T follicular helper cell (primary cell): ENCODE results near the gene TPCN2.

Experiments used
- DNase-seq: peaks from one replicate; pipeline ENCODE4 v3.0.0-alpha.2; 2020; ENCODE audit warnings: low read depth

The TPCN2 gene

DNA sequence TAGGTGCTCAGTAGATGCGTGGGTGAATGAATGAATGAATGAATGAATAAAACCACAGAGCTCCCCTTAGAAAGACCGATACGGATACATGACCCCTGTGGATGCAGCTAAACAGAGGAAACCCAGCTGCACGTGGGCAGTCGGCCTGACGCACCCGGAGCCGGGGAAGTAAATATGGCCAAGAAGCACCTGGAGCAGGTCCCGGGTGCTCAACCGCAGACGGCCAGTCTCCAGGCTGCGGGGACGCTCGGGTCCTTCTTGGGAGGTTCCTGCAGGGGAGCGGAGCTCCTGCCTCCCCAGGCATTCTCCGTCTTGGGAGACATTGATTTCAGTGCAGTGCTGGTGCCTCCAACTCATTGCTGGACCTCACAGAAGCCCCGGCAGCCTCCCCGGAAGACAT, 11.7 kb upstream of the TPCN2 start:
- DNase-seq: no peak

DNA sequence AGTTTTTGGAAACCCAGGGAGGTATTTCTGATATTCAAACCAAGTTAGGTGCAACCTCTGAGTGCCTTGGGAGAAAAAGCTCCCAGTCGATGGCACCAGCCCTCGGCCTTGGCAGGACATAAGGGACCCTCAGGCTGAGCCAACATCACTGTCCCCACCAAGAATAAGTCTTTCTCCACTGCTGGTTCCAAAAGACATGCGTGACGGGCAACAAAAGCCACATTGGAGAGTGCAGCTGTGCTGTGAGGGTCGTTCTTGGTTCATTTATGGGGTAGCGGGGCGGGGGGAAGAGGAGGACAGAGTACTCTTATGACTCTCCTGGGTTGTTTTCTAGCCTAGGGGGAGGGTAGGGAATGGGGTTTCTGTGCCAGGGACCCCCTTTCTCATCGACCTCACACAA, 11.2 kb upstream of the TPCN2 start:
- no peak for DNase-seq

DNA sequence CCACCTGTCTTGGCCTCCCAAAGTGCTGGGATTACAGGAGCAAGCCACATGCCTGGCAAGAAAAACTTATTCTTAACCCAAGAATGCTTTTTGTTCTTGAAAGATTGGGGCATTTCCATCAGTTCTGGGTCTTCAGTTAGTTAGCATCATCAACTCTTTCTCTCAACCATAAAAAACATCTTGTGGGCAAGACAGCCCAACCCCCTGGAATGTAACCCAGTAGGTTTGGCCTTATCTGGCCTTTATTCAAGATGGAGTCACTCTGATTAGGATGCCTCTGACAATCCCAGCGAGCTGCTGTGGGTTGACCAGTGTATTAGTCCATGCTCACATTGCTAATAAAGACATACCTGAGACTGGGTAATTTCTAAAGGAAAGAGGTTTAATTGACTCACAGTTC, 9.2 kb upstream of the TPCN2 start:
- no peak for DNase-seq

DNA sequence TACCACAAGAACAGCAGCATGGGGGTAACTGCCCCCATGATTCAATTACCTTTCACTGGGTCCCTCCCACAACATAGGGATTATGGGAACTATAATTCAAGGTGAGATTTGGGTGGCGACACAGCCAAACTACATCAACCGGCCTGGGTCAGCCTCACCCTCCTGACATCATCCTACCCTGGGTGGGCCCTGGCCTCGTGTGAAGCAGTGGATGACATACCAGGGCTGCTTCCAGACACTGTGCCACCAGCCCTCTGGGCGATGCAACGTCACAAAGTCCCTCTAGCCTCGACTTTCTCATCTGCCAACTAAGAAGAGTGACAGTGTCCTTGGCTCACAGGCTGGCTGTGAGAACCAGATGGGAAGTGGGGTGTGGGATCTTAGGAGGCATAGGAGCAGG, 8.7 kb upstream of the TPCN2 start:
- no peak for DNase-seq

DNA sequence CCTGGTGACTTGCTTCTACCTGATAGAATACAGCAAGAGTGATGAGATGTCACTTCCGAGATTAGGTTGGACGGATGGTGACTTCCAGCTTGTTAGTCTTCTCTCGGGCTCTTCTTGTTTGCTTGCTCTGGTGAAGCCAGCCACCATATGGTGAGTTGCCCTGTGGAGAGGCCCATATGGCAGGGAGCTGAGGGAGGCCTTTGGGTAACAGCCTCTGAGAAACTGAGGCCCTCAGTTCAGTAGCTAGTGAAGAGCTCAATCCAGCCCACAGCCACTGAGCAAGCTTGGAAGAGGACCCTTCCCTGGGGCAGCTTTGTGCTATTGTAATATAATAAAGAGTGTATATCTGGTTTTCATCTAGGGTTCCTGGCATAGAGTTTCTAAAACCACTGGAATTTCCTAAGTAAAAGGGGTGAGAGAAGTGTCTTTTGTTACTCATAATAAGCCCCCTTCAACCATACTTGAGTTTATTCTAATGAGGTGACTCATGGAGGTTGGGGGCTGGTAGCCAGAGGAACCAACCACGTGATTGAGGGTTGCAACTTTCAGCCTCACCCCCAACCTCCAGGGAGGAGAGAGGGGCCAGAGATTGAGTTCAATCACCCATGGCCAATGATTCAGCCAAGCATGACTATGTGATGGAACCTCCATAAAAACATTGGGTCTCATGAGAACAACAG, 8.0 kb upstream of the TPCN2 start:
- DNase-seq: no peak

DNA sequence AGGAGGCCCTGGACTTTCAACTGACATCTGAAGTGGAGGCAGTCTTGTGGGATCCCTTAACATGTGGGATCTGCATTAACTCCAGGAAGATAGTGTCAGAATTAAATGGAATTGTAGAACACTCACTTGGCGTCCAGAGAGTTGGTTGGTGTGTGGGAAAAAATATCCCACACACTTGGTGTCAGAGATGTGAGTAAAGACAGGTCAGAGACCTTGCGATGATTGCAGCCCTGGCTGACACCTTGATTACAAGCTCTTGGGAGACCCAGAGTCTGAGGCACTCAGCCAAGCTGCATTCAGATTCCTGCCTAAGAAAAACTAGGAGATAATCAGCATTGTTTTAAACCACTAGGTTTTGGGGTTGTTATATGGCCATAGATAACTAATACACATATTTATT, 7.2 kb upstream of the TPCN2 start:
- no peak for DNase-seq

DNA sequence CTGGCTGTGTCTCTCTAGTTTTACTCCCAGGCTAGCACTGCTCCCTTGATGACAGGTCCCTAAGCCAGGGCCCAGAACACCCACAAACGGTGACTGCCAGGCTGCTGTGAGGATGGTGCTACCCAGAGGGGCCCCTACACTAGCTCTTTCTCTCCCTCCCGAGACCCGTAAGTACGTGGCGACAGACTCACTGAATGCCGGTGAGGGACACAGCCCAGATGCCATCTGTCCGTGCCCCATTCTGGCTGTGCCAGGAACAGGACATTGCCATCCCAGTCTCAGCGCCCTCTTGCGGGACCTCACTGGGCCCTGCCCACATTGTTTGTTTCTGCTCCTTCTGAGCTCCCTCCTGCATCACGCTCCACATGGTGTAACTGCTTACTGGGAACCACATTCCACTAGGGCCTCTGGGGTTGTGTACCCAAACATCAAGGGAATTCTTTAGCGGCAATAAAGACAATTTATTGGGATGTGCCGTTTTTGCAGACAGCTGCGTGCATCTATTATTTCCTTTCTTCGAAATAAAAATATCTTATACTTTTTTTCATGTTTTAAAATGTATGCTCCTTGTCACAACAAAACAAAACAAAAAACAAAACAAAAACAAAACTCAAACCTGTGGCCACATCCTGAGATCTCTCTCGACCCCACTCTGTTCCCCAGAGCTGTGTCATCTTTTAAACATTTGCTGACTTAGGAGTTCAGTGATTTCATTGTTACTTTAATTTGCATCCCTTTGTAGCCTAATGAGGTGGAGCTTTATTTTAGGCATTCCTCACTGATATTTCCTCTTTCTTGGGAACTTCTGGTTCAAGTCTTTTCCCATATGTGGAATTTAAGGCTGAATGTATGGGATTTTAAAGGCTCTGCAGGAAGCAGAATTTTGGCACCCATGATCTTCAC, 4.4 kb upstream of the TPCN2 start:
- DNase-seq: no peak

DNA sequence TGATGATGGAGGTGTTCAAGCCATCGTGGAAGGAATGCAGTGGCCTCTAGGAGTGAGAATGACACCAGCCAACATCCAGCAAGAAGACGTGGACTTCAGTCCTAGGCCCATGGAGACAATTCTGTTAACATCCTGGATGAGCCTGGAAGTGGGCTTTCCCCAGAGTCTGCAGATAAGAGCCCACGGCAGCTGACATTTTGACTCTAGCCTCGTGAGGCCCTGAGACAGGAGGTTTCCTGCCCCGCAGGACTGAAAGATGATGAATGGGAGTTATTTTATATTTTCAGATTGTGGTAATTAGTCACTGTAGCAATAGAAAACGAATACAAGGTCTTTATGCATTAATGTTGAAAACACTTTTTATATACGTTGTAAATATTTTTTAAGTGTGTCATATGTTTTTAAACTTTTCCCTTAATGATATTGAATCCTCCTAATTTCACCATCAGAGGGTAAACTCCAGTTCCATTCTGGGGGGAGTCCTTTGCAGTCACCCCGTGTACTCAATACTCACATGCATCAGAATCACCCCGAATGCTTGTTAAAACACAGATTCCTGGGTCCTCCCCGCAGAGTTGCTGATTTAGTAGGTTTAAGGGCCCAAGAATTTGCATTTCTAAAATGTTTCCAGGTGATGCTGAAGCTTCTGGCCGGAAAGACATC, 570 bp upstream of the TPCN2 start:
- no peak for DNase-seq

DNA sequence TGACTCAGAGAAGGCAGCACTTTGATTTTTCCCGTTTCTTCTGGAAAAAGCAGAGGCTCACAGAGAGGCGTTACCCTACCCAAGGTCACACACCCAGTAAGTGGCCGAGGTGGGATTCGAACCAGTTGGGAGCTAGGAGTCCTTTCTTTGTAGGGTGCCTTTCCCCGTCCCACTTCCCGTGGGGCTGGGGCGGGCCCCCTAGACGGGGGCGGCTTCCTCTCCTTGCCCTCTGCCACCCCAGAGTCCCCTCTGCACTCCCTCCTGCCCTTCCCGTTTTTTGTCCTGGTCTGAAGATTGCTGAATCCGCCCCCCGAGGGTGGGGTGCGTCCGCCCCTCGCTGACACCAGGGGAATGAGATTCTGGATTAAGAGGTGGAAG, 747 bp downstream of the TPCN2 start:
- DNase-seq: no peak

DNA sequence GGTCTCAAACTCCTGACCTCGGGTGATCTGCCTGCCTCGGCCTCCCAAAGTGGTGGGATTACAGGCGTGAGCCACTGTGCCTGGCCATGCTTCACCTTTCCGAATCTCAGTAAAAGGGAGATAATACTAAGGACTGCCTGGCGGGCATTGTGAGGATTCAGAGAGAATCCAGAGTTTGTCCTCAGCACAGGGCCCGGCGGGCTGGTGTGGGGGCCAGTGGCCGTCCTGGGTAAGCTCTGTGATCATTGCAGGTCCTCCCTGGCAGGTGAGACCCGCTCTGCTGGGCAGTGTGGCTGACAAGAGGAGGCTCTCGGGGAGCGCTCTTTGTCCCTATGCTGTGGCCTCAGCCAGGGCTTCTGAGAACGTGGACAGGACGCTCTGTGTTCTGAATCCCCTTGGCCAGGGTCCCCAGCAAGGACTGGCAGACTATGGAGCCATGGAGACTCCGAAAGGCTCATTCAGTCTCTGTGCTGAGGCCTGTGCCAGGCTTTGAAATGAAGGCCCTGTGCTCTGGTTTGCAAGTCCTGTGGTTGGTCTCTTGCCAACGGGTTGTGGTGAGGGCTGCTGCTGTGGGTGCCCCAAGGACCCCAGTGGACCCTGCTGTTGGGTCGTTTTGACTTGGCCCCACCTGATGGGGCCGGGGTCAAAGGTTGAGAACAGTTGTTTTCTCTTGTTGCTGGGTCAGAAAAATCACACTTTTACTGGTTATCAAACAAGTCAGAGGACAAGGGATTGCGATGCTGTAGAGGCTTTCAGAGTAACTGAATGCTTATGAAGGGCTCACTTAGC, 2.1 kb downstream of the TPCN2 start:
- DNase-seq: no peak

DNA sequence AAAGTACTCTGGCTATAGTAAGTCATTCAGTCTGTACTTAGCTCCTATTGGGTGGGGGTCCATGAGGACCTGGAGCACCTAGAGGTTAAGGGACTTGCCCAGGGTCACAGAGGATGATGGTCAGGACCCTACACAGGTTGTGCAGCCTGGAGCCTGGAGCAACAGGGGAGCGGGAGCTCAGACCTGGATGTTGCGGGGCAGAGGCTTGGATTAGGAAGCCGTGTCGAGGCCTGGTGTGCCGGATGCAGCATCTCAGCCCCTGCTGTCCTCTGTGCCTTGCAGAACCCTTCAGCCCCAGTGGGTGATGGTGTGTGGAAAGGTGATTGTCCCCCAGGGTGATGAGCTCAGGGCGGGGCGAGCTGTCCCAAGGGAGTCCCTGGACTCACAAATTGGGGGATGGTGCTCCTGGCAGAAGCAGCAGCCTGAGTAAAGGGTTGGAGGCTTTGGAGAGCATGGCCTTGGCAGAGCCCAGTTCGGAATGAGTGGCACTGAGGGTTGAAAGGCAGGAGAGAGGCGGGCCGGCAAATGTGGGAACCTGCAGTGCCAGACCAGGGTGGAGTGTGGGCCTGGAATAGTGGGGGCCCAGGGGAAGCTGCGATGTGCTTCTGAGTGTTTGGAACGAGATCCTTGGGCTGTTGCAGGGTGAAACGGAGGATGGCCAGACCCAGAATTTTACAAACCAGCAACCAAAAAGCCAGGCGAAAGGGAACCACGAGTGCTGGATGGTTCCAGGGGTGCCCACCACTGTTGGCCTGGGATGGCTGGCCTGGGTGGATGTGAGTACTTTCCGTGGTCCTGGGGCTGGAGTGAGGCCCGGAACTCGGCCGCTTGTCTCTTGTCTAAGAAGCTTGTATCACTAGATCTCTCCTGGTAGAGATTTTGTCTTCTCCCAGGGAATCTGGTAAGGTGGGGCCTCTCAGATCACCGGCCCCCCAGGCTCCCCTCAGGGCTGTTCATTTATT, 2.9 kb downstream of the TPCN2 start:
- no peak for DNase-seq

DNA sequence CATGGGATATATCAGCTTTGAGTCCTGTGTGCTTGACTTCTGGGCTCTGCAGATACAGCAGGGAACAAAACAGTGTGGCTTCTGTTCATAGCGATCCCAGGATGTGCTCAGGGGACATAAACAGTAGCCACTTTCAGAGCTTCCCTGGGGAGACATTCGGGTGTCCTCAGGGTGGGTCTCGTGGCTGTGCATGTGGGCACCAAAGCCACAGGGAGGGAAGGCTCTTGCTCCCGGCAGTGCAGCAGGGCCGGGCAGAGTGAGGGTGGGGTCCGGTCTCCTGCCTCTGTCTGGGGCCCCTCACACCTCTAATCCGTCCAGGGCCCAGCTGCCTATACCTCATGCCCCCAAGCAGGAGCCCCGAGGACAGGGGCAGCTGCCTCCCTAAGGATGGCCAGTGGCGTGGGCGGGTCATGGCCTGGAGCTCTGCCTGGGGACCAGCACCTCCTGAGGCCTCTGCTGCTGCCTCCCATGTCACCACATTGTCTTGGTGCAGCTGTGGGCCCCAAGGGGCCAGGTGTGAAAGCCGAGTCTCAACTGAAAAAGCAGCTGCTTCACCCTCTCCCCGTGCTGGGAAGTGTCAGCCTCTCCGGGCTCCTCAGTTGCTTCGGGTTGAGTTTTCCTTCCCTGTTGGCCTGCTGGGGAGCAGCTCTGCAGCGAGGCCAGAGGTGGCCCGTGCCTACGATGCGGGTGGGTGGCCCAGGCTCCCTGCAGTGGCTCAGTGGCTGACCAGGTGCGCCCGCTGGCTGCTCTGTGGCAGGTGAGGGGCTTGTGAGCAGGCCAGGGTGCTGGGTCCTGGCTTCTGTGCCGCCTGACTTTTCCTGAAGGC, 3.8 kb downstream of the TPCN2 start:
- no peak for DNase-seq

DNA sequence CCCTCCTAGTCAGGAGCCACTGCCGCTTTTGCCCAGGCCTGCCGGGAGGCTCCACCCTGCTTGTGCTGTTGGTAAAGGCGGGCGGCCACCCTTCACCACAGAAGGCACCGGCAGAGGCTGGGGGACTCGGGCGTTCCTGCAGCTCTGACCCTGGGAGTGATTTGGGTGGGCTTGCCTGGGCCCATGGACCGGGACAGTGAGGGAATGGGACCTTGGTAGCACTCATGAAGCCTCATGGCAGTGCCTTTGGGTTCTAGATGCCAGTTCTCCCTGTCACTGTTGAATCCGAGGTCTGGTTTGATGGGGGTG, 4.4 kb downstream of the TPCN2 start:
- no peak for DNase-seq

DNA sequence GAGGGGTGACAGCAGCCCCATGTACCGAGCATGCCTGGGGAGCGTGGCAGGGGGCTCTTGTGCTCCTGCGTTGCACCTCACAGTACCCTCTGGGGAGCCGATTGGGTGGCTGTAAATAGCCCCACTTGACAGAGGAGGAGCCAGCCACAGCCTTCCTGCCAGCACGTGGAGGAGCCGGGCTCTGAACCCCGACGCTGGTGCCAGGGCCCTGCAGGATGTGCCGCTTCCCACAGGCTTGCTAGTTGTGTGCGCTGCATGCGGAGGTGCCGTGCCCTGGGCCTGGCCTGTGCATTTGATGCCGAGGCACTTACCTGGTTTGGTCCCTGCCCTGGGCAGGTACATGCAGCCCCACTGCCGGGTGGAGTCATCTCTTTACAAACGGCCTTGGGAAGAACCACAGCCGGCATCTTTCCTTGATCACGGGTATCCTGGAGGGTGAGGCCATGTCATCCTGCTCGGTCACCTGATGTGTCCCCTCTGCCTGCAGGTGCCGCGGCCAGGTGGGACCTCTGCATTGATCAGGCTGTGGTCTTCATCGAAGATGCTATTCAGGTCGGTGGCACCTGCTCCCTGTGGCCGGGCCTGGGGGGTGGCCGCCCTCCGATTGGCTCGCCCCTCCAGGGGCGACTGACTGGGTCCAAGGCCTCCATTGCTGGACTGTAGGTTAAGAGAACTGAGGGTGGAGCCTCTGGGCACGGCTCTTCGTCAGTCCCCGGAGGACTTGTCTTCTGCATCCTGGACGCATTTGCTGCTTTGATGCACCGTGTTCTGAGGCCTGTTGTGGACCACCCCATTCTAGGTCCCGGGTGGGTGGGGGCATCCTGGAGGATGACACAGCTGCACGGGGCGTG, 5.0 kb downstream of the TPCN2 start:
- DNase-seq: no peak

DNA sequence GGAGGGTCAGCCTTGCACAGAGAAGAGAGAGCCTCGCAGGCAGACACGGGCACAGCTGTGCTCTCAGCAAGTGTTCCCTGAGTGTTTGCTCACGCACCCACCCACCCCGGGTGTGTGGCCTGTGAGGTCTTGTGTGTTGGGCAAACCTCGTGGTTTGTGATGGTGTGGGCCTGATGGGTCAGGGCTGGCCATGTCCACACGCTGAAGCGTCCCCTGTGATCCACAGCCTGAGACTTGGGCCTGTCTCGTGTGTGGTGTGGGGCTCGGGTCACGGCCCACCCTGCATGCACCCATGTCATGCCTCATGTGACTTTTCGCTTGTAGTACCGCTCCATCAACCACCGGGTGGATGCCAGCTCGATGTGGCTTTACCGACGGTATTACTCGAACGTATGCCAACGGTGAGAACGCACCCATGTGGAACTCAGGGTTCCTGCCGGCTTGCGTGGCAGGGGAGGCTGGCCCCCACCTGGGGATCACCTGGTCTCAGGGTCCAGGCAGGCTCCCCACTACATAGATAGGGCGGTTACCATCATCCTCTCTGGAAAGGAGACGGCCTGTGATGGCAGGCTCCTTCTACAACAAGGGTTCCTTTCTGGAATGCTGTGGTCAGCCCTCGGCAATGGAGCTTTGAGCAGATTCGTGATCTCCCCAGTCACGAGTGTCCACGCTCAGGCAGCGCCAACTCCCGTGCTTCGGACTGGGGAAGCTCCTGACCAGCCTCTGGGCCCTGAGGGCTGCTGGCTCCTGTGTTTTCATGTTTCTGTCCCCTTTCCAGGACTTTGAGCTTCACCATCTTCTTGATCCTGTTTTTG, 5.9 kb downstream of the TPCN2 start:
- DNase-seq: no peak

DNA sequence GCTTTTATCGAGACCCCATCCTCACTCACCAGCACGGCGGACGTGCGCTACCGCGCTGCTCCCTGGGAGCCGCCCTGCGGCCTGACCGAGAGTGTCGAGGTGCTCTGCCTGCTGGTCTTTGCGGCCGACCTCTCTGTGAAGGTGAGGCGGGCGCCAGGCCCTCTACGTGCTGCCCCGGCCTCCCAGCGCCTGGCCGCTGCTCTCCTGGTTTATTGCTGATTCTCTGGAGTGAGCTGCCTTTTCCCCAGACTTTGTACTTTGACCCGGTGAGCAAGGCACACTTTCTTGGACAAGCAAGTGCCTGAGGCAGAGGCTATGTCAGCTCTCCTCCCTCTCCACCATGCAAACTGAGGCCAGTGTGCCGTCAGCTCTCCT, 6.5 kb downstream of the TPCN2 start:
- DNase-seq: no peak

DNA sequence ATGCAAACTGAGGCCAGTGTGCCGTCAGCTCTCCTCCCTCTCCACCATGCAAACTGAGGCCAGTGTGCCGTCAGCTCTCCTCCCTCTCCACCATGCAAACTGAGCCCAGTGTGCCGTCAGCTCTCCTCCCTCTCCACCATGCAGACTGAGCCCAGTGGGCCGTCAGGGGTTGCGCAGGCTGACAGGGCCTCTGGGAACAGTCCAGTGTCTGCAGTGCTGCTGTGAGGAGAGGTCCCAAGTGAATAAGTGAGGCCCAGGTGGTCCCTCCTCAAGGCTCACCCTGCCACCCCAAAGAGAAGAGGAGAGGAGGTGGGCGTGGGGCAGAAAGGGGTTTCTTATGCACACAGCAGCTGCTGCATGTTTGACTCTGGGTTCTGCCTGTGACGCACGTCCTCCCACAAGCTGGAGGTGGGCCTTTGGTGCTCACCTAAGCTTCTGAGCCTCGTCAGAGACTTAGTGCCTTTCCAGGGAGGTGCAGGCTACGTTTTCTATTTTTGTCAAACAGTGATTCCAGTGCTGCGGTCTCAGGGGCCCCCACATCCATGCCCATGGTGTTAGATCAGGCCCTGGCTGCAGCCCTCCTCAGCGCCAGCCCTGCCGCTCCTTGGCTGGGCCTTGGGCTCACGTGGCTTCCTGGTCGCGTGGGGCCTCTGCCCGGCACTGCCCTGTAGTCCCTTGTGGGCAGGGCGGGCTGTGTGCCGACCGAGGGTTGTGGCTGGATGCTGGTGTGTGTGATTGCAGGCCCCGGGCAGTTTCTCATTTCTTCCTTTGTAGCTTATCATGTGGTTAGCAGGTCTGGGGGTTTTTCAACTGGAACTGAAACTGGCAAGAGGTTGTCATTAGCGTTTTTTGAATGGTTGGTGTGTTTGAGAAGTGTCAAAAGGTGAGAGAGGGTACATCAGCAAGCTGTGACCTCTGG, 7.1 kb downstream of the TPCN2 start:
- no peak for DNase-seq
